Loucy (cell line): ENCODE results near the gene RASGEF1B.

Experiments
- H2AFZ ChIP-seq: fragments of 200-600 bp; sonication (generic); 2 replicates; pipeline ENCODE4 v1.6.0; 2016; ENCODE audit warnings: antibody characterized with exemption, mild to moderate bottlenecking, low read length, moderate library complexity
- H3F3A ChIP-seq: fragments of 200-600 bp; 2 replicates; pipeline ENCODE4 v1.6.0; 2016; ENCODE audit warnings: antibody characterized with exemption, low read depth, mild to moderate bottlenecking
- H3K27me3 ChIP-seq: fragments of 200-600 bp; sonication (generic); 2 replicates; pipeline ENCODE4 v1.6.1; 2014; ENCODE audit warnings: low read length, mild to moderate bottlenecking; ENCODE audit not compliant: insufficient read depth, poor library complexity, severe bottlenecking
- H3K36me3 ChIP-seq: fragments of 200-600 bp; sonication (generic); 2 replicates; pipeline ENCODE4 v1.6.1; 2016; ENCODE audit warnings: low read length; ENCODE audit not compliant: insufficient read depth
- H3K4me1 ChIP-seq: fragments of 200-600 bp; sonication (generic); 2 replicates; pipeline ENCODE4 v1.5.1; 2014; ENCODE audit warnings: low read length, mild to moderate bottlenecking; ENCODE audit not compliant: insufficient read depth, poor library complexity, severe bottlenecking
- H3K4me2 ChIP-seq: fragments of 200-600 bp; sonication (generic); 2 replicates; pipeline ENCODE4 v1.6.0; 2014; ENCODE audit warnings: antibody characterized with exemption, low read length, low read depth, mild to moderate bottlenecking; ENCODE audit not compliant: poor library complexity, severe bottlenecking
- H3K4me3 ChIP-seq: fragments of 200-600 bp; sonication (generic); 2 replicates; pipeline ENCODE4 v1.5.1; 2014; ENCODE audit warnings: low read length, mild to moderate bottlenecking, mixed read lengths; ENCODE audit not compliant: poor library complexity, severe bottlenecking
- H3K79me2 ChIP-seq: fragments of 200-600 bp; sonication (generic); 2 replicates; pipeline ENCODE4 v1.6.1; 2014; ENCODE audit warnings: low read length; ENCODE audit not compliant: insufficient read depth
- H3K9ac ChIP-seq: fragments of 200-600 bp; sonication (generic); 2 replicates; pipeline ENCODE4 v1.6.0; 2014; ENCODE audit warnings: mild to moderate bottlenecking, low read depth, low read length, moderate library complexity; ENCODE audit not compliant: poor library complexity, severe bottlenecking
- H3K9me2 ChIP-seq: fragments of 200-600 bp; sonication (generic); replicated peaks from 2 replicates; pipeline ENCODE4 v1.6.1; 2016; ENCODE audit warnings: low read depth, low read length, mixed read lengths
- H3K9me3 ChIP-seq: fragments of 200-600 bp; sonication (generic); 2 replicates; pipeline ENCODE4 v1.6.1; 2014; ENCODE audit warnings: mild to moderate bottlenecking, antibody characterized with exemption, low read length, low read depth; ENCODE audit not compliant: insufficient read depth
- H4K20me1 ChIP-seq: fragments of 200-600 bp; sonication (generic); 2 replicates; pipeline ENCODE4 v1.6.0; 2014; ENCODE audit warnings: antibody characterized with exemption, low read length, mild to moderate bottlenecking; ENCODE audit not compliant: insufficient read depth, poor library complexity, severe bottlenecking
- EZH2phosphoT487 ChIP-seq: fragments of 200-600 bp; IDR thresholded peaks from 2 replicates; pipeline ENCODE4 v1.6.1; 2018; ENCODE audit warnings: antibody characterized with exemption, mild to moderate bottlenecking, moderate library complexity, borderline replicate concordance
- TF ChIP-seq, protein P1 (sequence below): fragments of 200-600 bp; sonication (generic); conservative IDR thresholded peaks from 2 replicates; pipeline ENCODE4 v1.5.1; 2014; ENCODE audit warnings: mild to moderate bottlenecking, antibody characterized with exemption, low read length

The RASGEF1B gene

GRCh38 chr4:81471588-81472280, at the start of gene RASGEF1B:
Gene RASGEF1B, minus strand, starts transcription at chr4:81471907. Its CDS starts 12,399 bp downstream, at chr4:81459508.
- no peaks in the 10 kb centered on the region for H3K9me2 ChIP-seq
- no peak for TF ChIP-seq EZH2phosphoT487
- TF ChIP-seq, protein P1, sequence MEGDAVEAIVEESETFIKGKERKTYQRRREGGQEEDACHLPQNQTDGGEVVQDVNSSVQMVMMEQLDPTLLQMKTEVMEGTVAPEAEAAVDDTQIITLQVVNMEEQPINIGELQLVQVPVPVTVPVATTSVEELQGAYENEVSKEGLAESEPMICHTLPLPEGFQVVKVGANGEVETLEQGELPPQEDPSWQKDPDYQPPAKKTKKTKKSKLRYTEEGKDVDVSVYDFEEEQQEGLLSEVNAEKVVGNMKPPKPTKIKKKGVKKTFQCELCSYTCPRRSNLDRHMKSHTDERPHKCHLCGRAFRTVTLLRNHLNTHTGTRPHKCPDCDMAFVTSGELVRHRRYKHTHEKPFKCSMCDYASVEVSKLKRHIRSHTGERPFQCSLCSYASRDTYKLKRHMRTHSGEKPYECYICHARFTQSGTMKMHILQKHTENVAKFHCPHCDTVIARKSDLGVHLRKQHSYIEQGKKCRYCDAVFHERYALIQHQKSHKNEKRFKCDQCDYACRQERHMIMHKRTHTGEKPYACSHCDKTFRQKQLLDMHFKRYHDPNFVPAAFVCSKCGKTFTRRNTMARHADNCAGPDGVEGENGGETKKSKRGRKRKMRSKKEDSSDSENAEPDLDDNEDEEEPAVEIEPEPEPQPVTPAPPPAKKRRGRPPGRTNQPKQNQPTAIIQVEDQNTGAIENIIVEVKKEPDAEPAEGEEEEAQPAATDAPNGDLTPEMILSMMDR, result no peak
- H3K27me3 ChIP-seq, result no peaks in the 10 kb centered on the region
- H3K9me3 ChIP-seq, result no peaks in the 10 kb centered on the region
- peak within 1 kb of the TSS; percentile 85 for H2AFZ ChIP-seq
- peaks cover 2% of the 10 kb centered on the region; the same call in 1 of the 2 replicates for H3F3A ChIP-seq
- H3K36me3 ChIP-seq, result no peaks in the 10 kb centered on the region
- H3K4me1 ChIP-seq, result peaks cover 31% of the 10 kb centered on the region
- H3K4me2 ChIP-seq, result peak within 1 kb of the TSS; percentile 95
- H4K20me1 ChIP-seq, result no peaks in the 10 kb centered on the region
- H3K79me2 ChIP-seq, result 0 out of 2 replicates have a peak, but pooled peaks cover 4% of the 10 kb centered on the region
- H3K4me3 ChIP-seq, result peak within 1 kb of the TSS; percentile 76
- H3K9ac ChIP-seq, result peak within 1 kb of the TSS; percentile 66

GRCh38 chr4:81519856-81520255, 48.1 kb upstream of the RASGEF1B start:
- no peaks in the 10 kb centered on the region for H3K9me3 ChIP-seq
- no peak overlapping the region for H3K4me3 ChIP-seq
- H3K36me3 ChIP-seq, result no peaks in the 10 kb centered on the region
- H4K20me1 ChIP-seq, result no peaks in the 10 kb centered on the region
- H3K79me2 ChIP-seq, result no peaks in the 10 kb centered on the region
- H3K9ac ChIP-seq, result no peak overlapping the region
- no peaks in the 10 kb centered on the region for H3K27me3 ChIP-seq
- TF ChIP-seq EZH2phosphoT487, result no peak
- TF ChIP-seq, protein P1, result no peak
- peaks cover 29% of the 10 kb centered on the region for H3K4me1 ChIP-seq
- no peaks in the 10 kb centered on the region for H3K9me2 ChIP-seq
- no peaks in the 10 kb centered on the region for H3F3A ChIP-seq
- no peak overlapping the region for H3K4me2 ChIP-seq
- H2AFZ ChIP-seq, result peak overlapping the region; percentile 63; the same call in 1 of the 2 replicates

DNA sequence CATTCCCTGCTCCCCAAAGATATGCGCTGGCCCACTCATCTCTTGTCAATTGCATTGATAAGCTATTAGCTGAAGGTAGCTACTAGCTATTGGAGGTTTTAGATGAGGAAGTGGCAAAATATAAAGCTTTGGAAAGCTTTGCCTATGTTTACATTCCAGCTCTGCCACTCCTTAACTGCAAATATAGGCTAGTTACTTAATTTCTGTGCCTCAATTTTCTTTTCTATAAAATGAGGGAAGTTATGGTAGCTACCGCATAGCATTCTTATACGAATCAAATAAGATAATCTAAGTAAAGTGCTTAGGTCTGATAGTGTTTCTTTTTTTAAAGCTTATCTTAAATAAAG, 47.7 kb upstream of the RASGEF1B start:
- H3F3A ChIP-seq, result no peaks in the 10 kb centered on the region
- H4K20me1 ChIP-seq, result no peaks in the 10 kb centered on the region
- H3K27me3 ChIP-seq, result no peaks in the 10 kb centered on the region
- TF ChIP-seq, protein P1, result no peak
- no peak for TF ChIP-seq EZH2phosphoT487
- no peaks in the 10 kb centered on the region for H3K9me3 ChIP-seq
- H3K4me3 ChIP-seq, result no peak overlapping the region
- no peak overlapping the region for H3K9ac ChIP-seq
- no peaks in the 10 kb centered on the region for H3K9me2 ChIP-seq
- peak overlapping the region; percentile 71 for H2AFZ ChIP-seq
- H3K4me1 ChIP-seq, result peaks cover 28% of the 10 kb centered on the region
- H3K79me2 ChIP-seq, result no peaks in the 10 kb centered on the region
- peak overlapping the region; percentile 39 for H3K4me2 ChIP-seq
- H3K36me3 ChIP-seq, result no peaks in the 10 kb centered on the region
